Measurements from ENCODE around the gene LAMC3.

DNA sequence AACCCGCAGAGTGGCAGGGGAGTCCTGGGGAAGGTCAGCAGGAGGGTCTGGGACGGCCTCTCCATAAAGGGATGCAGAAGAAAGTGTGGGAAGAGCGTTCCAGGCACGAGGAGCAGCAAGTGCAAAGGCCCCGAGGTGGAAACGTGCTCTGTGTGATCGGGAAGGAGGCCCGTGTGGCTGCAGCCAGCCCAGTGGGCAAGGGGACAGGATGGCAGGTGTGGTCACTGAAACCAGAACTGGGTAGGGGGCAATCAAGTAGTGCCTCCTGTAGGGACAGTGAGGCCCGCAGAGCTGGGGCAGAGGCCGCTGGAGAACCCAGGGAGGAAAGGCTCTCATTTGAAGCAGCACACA, 16.3 kb upstream of the LAMC3 start:
- TF ChIP-seq, protein P1, sequence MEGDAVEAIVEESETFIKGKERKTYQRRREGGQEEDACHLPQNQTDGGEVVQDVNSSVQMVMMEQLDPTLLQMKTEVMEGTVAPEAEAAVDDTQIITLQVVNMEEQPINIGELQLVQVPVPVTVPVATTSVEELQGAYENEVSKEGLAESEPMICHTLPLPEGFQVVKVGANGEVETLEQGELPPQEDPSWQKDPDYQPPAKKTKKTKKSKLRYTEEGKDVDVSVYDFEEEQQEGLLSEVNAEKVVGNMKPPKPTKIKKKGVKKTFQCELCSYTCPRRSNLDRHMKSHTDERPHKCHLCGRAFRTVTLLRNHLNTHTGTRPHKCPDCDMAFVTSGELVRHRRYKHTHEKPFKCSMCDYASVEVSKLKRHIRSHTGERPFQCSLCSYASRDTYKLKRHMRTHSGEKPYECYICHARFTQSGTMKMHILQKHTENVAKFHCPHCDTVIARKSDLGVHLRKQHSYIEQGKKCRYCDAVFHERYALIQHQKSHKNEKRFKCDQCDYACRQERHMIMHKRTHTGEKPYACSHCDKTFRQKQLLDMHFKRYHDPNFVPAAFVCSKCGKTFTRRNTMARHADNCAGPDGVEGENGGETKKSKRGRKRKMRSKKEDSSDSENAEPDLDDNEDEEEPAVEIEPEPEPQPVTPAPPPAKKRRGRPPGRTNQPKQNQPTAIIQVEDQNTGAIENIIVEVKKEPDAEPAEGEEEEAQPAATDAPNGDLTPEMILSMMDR (conservative IDR thresholded peaks at IDR 0.05; ENCODE audit: low read depth, low read length), result no peak
- TF ChIP-seq EZH2 (IDR thresholded peaks at IDR 0.05; ENCODE audit: borderline replicate concordance, low read depth, low read length, poor library complexity, severe bottlenecking), result no peak

Measured in A673 (cell line).